Eye (tissue), 1 donor: Measurements from ENCODE around the gene PARD3B.
A peak's percentile ranks its signal among the peaks of the same experiment; 100 is the strongest.

Experiments
- DNase-seq: peaks from one replicate; pipeline ENCODE4 v3.0.0-alpha.2; 2015

The PARD3B gene

DNA sequence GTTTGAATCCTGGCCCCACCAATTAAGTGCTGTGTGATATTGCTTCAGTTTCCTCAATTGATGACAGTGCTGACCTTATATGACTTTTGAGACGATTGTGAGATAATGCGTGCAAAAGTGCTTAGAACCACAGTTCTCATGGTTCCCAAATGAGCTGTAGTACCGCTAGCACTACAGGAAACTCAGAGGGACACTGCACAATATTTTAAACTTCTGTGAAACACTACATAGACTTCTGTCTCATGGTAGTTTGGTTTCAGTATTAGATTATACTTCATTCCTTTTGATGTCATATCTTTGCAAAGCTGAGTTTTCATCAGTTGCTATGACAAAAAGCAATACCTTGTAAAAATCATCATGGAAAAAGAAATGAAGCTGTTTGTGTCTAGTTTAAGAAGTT is 368.0 kb downstream of the PARD3B start:
- no peak for DNase-seq

DNA sequence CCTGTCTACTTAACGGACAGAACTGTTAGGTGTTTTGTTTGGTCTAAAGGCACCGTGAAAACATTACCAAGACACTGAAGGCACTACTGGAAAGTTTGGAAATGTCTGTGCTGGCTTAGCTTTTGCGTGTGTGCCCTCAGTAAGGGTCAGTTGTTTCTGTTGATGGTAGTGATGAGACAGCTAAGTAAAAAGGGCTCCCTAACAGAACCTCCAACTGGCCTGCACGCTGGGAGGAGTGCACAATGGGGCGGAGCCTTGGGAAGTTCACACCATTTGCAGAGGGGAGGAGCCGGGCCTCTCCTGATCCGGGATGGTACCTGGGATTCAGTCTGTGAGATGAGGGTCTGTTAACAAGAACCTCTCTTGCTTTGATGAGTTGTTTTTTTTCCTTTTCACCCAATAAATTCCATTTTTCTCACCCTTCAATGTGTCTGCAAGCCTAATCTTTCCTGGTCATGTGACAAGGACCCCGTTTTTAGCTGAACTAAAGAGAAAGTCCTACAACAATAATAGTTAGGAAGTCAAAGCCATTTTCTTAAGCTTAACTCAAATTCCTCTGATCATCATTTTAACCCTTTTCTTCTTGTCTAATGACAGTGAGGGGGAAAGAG is 368.7 kb downstream of the PARD3B start:
- no peak for DNase-seq

DNA sequence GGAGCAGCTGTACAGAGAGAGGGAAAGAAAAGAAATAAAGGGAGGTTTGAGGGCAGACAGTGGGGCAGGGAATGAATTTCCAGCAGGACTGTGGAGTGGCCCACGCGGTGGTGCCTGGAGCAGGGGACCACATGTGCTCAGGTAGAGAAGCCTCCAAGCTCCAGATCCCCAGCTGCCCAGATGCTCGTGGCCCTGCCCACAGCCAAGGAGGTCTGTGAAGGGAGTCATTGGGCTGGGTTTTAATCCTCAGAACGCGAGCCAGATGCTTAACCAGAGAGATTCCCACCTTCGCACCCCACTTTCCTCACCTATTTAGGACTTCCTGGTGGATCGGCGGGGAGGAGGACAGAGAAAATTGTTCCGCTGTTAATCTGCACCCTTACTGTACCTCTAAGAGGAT is 369.4 kb downstream of the PARD3B start:
- no peak for DNase-seq

DNA sequence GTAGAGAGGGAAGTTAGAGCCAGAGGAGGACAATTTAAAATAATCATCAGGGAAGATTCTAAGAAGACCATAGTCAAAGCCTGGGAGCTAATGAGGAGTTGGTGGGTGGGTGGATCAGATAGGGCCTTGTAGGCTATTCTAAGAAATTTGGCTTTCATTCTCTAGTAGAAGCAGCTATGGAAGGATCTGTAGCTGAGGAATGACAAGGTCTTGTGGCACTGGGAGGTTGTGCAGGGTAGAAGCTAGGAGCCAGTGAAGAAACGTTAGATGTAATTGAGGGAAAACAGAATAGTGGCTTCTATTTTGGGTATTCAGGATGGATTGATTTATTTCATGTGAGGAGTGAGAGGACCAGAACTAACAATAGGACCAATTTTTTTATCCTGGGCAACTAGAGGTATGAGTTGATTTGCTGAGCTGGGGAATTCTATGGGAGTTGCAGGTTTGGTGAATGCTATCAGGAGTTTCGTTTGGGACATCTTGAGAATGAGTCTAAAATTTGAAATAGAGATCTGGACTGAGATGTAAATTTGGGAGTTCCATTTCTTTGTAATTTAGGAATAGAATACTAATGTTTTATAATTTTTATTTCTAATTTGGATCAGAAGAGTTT is 371.9 kb downstream of the PARD3B start:
- DNase-seq, result no peak

DNA sequence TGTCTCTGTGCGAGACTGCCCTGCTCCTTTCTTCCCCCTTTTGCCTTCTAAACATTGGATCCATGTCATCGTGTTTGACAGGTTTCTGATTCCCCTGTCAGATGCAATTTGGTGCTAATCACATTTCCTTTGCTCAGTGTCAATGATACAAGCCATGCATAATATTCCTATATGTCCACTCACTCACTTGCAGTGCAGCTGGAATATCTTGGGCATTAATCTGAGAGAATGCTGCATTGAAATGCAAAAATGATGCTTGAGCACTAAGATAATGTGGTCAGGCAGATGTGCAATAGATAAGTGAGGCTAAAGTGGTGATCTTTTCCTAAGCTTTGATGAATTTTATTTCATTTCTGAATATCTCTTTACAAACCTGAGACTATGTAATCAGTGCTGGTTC is 375.5 kb downstream of the PARD3B start:
- DNase-seq, result peak; percentile 47

DNA sequence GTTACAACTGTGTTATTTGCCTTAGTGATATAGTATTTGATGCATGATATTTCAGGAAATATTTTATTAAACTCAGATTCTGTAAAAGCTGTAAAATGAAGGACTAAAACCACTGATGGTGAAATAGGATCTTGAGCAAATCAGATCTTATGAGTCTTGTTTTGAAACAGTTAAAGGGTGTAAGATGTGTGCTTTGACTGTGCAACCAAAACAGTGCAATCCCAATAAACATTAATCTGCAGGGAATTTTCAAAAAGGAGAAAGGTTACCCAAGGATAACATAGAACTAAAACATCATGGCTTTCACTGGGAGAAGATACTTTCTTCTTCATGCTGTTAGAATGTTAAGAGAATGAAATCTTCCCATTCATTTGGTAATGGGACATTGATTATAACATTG is 378.7 kb downstream of the PARD3B start:
- DNase-seq, result no peak

DNA sequence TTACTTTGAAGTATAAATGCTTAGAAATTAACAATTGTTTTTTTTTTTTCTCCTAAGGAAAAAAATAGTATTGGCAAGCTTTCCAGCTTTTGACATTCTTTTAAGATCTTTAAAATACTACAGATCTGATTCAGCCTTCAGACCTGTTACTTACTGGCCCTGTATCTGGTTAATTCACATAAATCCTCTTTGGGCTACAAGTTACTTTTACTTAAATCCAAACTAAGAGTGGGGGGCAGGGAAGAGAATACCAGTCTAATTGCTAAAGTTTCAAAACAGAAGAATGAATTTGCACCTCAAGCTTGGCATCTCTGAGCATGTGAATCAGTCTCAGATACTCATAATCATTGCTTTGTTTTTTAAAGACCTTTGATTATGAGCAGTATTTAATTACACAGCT is 386.3 kb downstream of the PARD3B start:
- DNase-seq, result no peak

DNA sequence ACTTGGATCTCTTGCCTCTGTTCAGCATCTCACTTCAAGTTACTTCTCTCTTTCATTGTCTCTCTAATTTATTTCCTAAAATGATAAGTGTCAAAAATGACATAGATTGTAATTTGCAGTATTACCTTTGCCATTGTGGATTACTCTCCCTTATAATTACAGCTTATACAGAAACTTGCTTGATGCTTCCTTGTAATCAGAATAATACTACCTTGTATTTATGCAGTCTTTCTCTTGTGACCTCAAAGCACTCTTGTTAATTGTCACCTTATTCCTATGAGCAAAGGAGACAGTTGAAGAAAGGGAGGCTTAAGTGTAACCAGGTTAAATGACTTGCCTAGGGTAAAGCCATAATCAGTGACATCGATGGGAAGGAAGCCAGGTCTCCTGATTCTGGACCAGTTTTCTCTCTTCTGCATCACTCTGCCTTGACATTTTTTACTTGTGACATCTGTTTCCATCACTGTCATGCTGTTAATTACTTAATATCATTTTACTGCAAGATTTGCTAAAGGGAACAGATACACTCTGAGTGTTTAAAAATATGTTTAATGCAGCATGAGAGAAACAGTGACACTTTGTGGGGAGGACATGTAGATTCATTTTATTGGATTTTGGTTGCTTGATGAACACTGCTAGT is 388.6 kb downstream of the PARD3B start:
- DNase-seq, result no peak

DNA sequence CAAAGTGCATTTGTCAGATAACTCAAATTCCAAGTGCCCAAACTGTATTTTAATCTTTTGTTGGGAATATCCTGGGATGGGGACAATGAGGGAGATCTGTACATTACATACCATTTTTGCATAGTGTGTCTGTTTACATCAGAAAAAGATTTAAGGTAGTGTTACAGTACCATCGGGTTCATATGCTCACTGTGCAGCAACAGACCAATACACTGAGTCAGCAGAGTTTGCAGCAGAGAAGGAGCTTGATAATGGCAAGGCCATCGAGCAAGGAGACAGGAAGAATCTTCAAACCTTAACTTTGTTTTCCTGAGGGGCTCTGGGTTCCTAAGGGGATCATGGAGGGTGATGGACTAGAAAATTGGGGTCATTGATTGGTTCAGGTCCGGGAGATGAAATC is 399.7 kb downstream of the PARD3B start:
- no peak for DNase-seq

DNA sequence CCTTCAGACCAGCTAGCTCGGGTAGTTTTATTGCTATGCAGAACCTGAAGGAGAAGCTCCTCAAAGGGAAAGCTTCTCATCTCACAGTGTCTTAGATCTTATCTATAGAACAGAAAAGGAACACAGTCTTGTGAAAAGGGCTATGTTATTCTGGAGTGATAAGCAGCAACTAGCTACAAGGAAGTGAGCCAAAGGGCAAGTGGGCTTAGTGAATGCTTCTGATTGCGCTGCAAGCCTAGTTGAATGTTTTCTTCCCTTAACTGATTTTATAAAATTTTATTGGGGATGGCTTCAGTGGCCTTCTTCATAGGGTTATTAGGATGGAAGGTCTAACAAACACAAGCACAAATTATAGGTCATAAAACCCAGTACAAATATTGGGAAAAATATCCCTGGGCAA is 400.1 kb downstream of the PARD3B start:
- DNase-seq, result no peak

DNA sequence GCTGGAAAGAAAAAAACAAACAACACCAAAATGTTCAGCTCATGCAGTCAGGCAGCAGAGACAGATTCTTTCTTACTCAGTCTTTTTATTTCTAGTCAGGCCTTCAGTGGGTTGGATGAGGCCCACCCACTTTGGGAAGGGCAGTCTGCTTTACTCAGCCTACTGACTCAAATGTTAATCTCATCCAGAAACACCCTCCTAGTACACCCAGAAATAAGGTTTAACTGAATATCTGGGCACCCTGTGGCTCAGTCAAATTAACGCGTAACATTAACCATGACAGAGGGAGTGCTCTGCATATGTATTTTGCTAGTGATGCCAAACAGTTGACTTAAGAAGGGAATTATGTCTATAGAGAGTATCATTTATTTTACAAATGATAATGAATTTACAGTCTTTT is 401.6 kb downstream of the PARD3B start:
- no peak for DNase-seq

DNA sequence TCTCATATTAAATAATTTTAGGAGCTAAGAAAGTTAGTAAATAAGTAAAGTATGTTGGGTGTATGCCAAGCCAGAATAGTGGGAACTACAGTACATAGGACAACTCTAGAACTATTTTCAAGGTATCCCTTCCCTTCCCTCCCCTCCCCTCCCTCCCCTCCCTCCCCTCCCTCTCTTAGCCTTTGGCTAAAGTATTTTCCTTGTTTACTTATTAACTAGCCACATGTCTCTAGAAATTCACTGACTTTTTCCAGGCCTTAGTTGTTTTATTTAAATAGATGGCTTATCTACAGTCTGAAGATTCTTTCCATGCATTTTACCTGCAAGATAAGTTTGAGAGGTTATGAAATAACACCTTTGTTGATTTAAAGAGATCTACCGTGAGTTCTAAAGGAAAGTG is 402.1 kb downstream of the PARD3B start:
- DNase-seq, result no peak

DNA sequence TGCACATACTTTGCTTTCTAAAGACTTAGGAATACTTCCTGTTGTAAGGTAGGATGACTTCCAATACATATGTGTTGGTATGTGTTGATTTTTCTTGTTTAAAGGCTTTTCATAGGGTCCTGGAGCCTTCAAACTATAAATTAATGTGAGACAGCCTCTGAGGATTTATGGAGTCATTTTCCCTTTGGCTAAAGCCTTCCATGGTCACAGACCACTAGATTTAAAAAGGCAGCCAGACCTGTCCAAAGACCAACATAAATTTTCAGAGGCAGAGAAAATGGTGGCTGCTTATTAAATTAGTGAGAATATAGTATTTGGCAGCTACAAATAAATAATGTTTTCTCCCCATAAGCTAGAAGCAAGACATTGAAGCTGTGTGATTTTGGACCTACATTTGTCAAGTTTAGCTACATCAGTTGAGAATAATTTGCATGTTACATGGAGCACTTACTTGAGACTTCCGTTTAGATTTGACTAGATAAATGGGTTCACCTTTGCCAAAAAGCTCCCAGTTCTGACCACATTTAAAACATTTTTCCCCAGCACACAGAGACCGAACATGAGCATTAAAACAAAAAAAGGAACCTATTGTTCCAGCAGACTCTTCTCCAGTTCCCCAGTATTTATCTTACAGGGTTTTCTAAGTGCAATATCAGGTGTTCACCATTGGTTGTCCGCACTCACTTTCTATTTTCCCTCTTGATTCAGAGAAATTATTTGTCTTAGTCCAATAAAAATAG is 402.9 kb downstream of the PARD3B start:
- DNase-seq, result no peak

DNA sequence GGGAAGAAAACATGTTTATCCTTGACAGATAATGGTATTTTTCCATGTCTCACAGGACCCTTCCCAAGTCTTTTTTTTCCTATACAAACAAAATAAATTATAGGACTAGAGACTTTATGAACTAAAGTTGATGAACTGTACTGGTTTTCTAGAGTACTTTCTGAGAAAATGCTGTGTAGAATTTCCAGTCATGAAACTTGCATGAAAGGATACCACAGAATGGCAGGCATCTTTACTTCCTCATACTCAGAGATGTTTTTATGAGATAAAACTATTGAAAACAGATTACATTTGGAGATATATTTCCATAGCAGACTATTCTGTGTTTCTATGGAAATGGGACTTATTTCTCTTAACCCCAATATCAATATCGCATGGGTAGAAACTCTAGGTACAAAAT is 403.5 kb downstream of the PARD3B start:
- DNase-seq, result no peak

DNA sequence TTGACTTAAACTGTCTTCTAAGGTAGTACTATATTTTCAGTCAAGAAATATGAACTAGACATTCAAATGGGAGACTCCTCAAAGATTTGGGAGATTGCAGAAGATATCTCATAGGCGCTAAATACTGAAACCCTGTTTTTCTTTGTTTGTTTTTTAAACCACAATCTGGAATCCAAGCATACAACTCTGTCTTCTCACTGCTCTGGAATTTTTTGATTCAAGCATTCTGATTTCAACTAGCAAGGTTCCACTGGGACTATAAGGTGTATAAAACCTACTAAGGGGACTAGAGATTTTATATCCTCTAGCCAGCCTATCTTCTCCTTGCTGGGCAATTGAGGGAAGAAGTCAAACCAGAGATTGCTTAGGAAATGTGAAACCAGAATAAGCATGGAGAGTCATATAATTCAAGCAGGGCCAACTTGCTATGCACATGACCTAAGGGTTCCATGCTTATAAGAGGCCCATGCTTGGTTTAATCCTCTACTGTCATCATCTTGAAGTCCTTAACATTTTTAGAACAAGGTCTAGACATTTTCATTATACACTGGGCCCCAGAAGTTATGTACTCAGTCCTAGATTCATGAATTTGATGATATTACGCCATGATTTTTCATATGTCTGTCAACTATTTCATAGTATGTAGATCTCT is 405.5 kb downstream of the PARD3B start:
- DNase-seq, result no peak

DNA sequence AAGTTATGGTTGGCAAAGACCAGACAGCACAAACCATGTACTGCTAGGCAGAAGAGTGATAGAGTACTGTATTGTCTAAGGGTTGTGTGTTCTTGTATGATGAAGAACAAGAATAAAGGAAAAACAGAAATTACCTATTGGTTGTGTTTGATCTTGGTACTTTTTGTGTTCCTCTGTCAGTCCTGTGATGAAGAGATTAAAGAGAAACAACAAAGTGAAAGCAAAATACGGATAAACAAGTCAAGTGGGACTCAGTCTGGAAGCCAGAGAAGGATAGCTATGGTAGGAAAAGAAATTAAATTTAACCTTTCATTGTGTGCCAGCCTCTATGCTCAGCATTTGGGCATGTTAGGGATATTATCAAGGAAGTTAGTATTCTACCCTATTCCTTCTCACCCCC is 413.1 kb downstream of the PARD3B start:
- DNase-seq, result no peak

DNA sequence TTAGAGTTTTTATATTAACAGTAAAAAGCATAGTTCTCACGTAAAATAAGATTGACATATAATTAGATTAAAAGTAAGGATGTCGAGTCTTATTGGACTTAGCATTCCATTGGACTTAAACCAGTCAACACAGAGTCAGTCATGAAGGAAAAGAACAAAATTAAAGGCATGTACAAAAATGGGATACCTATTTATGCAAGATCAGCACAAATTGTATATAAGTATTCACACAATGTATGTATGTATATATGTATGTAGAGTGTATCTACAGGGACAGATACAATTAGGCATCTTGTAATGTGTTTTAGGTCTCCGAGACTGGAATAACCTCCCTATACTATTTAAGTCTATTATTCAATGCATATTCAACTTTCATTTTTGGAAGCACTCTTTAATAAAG is 419.1 kb downstream of the PARD3B start:
- no peak for DNase-seq

DNA sequence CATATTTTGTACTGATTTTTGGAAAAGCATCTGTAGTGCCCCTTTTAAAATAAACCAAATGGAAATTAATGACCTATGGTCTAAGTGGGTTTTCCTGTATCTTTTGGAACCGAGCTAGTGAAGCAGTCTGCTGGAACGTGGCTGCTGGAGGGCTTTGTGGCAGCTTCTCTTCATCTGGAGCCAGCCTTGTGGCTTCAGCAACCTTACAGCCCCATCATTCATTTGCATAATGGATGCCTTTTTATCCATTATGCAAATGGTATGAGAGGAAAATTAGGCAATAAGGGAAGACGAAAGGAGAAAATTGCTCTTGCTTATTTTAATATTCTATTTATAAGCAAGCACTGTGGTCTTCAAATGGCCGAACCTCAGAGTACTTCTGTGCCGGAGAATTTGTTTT is 421.0 kb downstream of the PARD3B start:
- no peak for DNase-seq

DNA sequence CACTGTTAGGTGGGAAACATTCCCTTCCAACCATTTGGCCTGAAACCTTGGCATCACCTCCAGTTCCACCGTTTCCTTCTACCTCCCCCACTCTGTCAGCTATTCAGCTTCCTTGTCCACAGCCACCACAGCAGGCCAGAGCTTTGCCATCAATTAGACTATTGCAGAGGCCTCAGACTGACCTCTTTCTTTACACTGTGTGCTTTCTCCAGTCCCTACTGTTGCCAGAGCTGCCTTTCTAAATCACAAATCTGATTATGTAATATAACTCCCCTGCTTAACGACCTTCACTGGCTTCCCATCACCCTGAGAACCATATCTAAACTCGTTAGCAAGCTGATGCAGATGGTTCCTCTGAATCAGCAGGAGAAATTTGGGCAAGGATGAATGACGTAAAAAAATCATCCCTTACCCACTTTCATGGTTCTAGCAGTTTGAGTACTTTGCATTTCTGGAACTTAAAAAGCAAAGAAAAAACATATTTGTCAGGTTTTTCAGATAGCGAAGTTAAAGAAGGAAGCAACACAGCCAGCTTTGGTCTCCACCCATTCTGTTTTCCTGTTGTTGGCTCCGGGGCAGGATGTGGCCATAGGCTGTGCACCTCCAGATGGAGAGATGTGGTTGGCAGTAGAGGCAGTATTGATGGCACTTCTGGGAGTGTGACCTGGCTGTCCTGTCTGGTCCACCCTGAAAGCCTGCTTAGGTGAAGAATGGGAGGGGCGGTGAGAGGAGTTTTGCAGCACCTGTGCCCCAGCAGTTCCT is 422.1 kb downstream of the PARD3B start:
- peak; percentile 28 for DNase-seq

DNA sequence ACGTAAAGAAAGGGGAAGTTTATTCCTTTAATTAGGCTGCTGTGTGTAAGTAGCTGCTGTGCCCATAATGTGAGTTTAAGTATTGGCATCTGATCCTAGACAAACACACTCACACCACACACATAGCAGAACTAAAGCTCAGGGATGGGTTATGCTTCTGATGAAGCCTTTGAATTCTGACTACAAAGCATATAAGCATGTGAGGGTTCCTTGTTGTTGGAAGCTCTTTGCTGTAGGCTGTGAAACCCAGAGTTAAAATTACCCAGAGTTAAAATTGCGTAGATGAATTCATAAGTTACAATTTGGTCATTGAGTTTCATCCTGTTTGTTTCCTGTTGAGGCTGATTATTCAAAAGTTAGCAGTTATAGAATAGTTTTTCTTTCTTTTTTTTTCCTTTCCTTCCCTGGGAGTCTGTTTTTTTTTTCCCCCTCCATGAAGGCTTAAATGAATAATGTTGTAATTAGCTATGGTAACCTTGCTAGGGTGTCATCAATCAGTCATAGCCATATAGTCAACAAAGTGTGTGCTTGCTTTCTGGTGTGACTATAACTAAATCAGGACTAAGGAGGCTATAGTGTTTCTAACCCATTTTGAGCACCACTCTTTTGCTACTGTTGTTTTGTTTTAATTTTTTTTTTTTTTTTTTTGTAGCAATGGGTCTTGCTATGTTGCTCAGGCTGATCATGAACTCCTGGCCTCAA is 426.1 kb downstream of the PARD3B start:
- peak; percentile 11 for DNase-seq

DNA sequence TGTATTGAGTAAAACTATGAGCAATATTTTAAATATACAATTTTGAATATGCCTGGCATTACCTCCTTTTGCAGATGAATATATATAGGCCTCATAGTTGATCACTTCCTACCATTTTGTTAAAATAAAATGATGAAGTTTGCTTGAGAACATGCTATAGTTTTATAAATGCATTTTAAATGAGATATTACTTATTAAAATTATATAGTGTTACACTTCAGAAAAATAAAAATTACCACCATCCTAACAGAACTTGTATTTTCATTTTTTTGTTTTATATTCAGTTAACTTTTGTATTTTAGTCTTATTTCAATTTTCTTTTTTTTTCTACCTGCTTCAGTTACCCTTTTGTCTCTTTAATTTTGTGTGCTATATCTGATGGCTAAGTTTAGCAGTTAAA is 426.9 kb downstream of the PARD3B start:
- no peak for DNase-seq
